HT-29 (cell line): Measurements from ENCODE around the gene ORC5. TPM values are rescaled to one million over a fixed set of nuclear protein-coding genes. Genes with fewer than 3 reads are reported as not detected.
"Not testable (repeated sequence)": the region's sequence is repeated elsewhere in the genome, so short reads cannot be mapped to it uniquely, and the experiment has no call there.

ENCODE experiments used
- DNase-seq: peaks from one replicate; pipeline ENCODE4 v3.0.0-alpha.2; 2015; ENCODE audit warnings: low spot score
- total RNA-seq: library from RNA; depleted of rRNA; stranded (reverse); fragments of >200 nt; shearing (Covaris generic); gene quantifications from 2 replicates; pipeline ENCODE4 v1.2.3, GENCODE V29; 2014; rRNA removed

The ORC5 gene
- 56.5 and 73.6 TPM in 2 replicates for total RNA-seq

DNA sequence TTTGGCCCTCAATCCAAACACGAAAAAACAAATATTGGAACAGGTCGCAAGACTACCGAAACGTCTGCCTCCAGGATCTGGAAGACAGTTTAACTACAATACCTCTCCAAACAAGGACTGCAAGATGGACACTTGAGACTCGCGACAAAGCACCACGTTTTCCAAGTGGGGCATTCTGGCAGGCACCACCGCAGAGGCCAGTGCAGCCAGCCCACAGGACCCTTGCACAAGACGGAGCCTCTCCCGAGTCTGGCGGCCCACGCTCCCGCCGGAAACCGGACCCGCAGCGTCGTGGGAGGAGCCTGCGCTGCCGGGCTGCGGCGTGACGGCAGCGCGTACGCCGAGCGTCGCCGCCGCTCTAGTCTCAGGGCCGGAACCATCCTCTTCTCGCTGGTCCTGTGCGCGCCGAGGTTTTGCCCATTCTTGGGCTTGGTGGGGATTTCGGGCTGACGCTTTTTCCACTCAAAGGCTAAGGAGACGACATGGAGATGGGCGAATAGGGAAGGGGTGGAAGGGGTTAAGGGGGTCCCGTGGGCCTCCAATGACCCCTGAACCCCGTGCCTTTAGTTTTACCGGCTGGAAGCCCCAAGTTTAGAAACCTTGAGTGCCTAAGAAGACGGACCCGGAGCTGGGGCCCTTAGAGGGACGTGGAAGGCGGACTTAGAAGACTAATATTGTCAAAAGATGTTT lies at the start of gene ORC5:
Gene ORC5, minus strand, starts transcription at position 283 of the 690 bp plus-strand sequence. Its CDS starts 109 bp downstream, at position 174.
- peak; percentile 90 for DNase-seq

DNA sequence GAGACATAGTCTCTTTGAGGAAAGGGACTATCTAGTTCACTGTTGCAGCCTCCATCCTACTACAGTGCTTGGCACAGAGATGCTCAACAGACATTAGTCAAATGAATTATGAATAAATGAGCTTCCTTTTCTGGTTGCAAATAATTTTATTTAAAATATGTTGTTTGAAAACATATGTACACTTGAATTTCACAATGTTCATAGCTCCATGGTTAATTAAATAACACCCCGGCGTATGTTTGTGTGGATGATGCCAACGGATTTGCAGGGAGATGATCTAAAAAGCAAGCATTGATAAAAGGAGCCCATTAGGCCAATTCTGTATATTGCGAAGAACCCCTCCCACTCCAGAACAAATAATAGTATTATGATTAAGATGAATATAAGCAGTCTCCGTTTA lies 47.8 kb upstream of the ORC5 start:
- DNase-seq: no peak

DNA sequence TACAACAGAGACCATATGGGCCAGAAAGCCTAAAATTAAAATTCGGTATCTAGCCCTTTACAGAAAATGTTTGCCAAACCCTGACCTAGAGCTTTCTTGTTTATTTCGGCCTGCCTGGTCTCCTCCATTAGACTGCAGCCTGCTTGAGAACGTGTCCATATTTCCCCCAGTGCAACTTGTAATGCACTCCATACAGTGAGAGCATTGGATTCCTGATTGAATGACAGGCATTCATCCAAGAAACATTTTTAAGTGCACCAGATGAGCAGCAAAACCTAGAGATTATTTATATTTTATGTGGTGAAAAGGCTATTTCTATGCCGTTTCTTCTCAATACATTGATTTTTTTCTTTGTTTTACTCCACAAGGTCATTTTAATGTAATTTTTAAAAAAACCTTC lies 47.4 kb upstream of the ORC5 start:
- DNase-seq: no peak

DNA sequence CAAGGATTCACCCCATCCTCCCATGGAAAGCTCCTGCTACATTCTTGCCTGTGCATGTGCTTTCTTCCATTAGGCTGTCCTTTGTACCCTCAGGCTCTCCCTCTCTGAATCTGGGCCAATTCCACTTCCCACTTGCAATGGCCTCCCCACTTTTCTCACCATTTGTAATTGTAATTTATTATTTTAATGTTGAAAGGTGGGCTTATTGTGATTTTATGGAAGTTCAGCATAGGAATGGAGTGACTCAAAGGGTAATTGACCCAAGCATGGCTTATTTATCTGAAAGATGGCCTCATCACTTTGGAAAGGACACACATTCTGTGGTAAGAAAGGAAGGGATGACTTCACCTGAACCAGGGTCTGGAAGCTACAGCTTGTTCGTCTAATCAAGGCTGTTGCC lies 46.9 kb upstream of the ORC5 start:
- DNase-seq: no peak

DNA sequence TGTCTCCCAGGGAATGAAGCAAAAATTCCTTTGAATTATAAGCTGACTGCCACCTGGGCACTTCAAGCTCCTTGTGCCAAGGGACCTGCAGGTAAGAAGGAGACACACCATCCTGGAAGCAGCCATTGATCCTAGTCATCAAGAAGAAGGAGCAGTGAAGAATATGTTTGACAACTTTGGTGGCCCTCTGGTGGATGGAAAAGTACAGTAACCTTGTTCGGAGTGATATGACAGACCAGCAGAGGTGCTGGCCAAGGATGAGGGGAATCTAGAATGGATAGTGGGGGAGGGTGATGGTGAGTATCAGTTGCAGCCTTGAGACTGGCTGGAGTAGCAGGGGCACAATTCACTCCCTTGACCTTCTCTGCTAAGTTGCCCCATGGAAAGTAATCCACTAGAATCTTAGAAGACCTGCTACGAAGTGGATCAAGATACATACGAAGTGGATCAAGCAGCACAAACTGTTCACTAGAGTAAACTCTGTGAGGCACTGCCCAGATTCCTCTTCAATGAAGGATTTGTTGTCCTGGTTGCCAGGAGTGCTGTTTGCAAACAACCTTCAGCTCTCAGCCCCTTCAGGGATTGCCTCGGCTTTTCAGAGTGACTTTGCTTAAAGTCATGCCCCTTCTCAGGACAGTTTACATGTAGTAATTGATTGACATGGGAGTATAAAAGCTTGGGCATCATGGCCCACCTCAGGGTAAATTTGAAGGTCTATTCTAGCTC lies 44.8 kb upstream of the ORC5 start:
- DNase-seq: peak; percentile 65

DNA sequence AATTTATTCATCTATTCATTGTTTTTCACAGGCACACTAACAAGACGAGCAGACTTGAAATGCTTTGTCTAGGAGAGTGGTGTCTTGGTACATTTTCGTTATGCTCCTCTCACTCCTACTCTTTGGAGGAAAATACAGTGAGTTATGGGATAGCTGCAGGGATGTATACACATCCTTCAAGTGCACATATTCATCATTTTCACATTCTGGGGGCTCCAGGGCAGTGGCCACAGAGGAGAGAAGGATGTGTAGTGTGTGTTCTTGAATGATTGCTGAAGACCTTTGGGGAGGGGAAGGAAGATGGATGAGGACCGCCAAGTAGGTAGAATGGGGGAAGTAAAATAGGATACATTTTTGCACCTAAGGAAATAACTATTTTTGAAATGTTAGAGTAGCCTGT lies 34.8 kb upstream of the ORC5 start:
- DNase-seq: no peak

DNA sequence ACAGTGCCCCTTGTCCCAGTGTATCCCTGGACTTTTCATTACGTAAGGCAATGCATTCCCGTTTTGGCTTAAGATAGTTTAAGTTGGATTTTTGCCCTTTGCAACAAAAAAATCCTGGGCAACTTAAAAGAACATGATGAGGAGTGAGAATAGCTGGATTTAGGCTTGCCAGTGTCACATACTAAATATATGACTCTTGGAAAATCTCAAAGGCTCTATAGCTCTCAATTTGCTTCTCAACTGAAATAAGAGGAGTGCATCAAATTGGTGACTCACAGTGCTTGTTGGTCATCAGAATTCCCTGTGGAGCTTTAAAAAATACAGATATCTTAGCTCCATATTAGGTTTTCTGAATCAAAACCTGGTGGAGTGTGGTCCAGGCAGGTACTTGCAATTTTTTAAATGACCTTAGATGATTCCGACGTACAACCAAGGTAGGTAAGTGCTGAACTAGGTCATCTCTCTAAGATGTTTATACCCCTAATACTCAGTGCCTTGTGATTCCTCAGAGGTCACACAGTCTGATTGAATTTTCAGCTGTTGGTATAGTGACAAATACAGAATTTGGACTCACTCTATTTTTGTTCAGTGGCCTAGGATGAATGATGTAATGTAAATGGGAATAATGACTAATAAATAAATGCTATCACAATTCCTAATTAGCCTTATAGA lies 33.9 kb upstream of the ORC5 start:
- DNase-seq: no peak

DNA sequence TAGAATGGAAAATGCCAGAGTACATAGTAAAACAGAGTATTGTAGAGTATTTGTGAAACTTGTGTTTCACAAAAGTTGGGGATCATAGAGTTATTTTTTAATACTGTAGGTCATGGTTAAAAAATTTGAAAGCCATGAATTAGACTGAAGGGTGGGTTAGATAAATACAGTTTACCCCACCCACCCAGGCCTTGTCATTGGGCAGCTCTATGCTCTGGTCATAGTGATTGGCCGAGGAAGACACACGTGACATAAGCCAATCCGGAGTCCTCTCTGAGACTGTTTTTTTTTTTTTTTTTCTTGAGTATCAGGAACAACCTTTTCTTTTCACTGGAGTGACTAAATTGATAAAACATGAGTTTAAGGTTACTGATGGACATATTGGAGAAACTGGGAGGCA lies 33.3 kb upstream of the ORC5 start:
- DNase-seq: no peak

DNA sequence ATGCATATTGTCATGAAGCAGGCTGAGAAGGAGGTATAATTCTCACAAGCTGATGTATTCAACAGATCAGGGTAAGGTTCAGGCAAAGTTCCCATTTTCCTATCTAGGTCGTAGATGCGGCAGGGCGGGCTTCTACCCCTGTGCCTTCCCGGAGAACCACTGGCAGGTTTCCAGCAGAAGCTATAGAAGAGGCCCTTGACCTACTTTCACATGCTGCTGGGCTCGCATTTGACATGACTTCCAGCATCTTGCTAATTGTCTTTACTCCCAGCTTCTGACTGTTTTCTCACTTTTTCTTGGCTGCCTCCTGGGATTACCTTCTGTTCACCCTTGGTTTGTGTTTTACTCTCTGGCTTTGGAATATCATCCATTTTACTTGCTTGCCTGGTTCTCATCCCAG lies 32.6 kb upstream of the ORC5 start:
- DNase-seq: no peak

DNA sequence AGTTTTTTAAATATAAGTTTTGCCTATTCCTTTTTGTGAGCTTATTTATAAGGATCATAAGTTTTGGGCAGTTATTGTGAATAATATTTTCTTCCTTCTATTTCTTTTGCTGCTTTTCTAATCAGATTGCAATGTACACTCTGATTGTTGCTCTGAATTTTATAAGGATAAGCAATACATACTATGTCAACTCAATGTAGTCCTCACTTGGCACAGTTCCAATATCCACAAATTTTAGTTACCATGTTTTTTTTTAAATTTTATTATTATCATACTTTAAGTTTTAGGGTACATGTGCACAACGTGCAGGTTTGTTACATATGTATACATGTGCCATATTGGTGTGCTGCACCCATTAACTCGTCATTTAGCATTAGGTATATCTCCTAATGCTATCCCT lies 27.2 kb upstream of the ORC5 start:
- not testable (repeated sequence) for DNase-seq

DNA sequence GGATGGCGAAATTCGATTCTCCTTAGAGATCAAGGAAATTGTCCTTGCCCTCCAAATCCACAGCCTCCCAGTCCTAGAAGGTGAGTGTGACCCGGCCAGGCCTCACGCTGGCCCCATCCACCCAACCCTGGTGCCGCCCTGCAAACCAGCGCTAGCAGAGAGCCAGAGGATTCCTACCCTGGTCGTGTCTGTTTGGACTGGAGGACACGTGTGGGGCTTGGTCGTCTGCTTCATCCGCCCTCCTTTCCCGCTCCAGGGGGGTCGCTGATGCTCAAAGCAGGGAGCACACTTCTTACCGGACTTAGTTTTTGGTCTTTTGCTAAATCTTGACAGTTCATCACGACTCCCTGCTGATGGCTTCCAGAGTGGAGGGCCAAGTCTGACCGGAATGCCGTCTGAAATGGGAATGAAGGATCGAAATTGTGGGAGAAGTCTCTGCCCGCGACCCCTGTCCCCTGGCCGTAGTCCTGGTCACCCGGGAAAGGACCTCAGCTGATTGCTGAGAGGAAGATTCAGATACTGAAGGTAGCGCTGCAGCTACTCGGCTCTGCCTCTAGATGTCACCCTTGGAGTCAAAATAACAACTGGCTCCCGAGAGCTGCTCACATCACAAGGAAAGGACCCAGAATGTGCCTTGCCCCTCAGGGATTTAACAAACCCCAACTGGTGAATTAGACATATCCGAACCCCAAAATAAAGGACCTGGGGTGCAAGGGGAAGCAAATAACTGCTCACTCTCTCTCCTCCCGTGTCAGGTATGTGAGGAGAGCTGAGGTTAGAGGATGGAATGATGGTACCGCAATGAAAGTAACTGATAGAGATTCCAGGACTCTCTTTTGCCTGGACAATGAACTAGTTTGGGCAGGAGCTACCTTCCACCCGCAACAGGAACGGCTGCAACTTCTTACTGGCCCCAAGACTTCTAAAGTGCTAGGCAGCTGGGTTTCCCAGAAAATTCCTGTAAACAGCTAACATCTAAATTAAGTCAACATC lies 23.5 kb upstream of the ORC5 start:
- peak; percentile 58 for DNase-seq

DNA sequence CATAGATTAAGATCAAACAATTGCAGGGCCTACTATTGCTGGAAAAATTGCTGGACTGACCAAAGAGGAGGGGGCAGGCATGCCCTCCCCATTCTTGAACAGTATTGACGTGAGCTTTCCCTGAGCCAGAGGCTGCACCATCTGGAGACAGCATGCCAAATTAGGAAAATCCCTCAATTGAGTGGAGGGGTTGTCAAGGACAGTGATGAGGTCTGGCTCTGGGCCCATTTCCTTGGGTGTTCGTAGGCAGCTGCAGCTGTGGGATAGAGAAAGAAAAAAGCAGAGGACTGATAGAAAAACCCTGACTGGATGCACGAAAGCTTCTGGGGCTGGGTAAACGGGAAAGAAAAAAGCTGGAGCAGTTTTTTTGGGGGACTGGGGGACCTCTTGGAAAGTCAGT lies 22.8 kb upstream of the ORC5 start:
- DNase-seq: no peak

DNA sequence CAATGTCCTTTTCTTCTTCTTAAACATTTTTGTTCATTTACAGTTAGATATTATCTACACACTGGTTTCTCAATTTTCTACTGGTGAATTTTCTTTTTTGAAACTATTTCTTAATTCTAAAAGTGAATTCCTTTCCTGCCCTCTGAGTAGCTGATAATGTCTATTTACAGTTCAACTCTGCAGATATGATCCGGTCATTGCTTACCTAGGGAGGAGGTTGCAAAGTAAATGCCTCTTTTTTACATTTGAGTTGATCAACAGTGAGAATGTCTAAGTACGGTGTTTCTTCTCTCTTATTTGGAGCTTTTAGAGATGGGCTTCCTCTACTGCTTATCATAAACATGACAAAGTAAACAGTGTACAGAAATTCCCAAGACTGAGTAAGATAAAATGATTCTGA lies 20.6 kb upstream of the ORC5 start:
- no peak for DNase-seq

DNA sequence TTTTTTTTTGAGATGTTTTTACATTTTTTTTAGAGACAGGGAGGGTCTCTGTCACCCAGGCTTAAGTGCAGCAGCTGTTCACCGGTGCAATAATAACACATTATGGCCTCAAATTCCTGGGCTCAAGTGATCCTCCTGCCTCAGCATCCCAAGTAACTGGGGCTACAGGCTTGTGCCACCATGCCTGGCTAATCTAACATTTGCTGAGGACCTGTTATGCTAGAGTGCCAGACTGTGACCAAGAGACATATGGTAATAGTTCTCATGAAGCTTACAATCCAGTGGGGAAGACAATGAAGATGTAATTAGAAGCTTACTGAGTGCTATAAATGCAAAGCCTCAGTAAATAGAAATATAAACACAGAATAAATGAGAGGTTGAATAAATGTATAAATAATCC lies 17.6 kb upstream of the ORC5 start:
- no peak for DNase-seq

DNA sequence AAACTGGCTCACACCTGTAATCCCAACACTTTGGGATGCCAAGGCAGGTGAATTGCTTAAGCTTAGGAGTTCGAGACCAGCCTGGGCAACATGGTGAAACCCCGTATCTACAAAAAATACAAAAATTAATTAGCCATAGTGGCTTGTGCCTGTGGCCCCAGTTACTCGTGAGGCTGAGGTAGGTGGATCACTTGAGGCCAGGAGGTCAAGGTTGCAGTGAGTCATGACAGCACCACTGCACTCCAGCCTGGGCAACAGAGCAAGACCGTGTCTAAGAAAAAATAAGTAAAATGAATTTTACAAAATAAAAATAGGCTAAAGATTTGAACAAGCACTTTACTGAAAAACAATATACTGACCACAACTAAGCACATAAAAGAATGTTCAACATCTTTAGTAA lies 9.8 kb upstream of the ORC5 start:
- DNase-seq: no peak

DNA sequence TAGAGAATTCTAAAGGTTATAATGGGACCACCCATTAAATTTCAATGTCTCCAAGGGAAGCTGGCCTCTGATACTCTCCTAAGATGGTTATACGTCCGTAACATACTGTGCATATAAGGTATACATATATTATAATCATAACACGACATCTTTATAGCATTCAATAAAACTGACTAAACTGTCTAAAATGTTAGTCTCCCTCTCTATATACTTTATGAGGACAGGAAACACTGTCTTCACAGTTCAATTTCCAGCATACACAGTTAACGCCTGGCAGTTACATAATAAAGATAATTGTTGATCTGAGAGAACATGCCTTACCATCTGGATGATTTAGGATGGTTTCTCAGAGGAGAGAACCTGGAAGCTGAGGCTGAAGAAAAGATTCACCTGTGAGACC lies 1.2 kb upstream of the ORC5 start:
- no peak for DNase-seq

DNA sequence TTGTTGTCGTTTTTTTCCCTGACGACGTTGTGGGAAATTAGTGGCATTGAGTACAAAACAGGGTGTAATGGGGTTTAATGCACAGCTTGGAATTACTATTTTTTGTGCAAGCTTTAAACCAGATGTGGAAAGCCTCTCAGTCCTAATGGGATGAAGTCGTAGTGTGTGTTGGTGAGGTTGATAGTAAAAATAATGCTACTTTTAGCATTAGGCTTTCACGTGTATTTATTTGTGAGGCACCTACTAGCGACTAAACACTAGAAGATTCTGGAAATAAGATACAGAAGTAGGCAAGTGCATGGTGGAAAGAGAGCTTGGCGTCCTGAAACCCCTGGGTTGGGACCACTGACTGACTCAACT lies 588 bp upstream of the ORC5 start:
- DNase-seq: no peak

DNA sequence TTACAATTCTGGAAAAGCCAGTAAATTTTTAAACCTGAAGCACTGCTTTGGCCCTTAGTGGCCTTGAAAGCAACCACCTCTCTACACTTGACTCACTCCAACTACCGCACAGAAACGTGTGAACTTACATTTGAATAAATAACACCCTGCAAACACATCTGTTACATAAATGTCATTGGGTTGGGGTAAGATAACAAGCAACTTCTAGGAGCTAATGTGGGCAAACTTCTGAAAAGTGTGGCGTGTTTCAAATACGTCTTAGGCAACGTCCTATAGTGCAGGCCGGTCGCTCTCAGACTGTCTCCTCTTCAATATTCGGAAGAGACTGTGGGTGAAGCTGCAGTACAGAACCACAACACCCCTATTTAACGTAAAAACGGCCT lies 474 bp downstream of the ORC5 start:
- DNase-seq: peak; percentile 59

DNA sequence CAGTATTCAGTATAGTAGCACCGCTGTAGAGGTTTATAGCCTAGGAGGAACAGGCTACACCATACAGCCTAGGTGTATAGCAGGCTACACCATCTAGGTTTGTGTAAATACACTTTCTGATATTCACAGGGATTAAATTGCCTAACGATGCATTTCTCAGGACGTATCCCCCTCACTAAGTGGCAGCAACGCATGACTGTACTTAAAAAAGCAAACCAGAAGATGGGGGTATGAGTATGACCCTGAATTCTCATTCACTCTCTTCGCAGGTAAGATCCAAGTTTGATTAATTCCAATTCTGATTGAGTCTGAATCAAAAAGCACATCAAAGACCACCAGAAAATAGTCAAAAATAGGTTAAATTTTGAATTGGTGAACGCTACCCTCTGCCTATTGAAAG lies 972 bp downstream of the ORC5 start:
- DNase-seq: peak; percentile 9

DNA sequence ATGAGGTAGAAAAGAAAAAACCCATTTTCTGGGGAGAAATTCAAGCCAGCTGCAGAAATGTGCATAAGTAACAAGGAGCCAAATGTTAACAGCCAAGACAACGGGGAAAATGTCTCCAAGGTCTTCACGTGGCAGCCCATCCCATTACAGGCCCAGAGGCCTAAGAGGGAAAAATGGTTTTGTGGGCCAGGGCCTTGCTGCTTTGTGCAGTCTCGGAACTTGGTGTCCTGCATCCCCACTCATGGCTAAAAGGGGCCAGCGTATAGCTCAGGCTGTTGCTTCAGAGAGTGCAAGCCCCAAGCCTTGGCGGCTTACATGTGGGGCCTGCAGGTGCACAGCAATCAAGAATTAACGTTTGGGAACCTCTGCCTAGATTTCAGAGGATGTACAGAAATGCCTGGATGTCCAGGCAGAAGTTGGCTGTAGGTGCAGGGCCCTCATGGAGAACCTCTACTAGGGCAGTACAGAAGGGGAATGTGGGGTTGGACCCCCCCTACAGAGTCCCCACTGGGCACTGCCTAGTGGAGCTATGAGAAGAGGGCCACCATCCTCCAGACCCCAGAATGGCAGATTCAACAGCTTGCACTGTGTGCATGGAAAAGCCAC lies 9.0 kb downstream of the ORC5 start:
- no peak for DNase-seq

DNA sequence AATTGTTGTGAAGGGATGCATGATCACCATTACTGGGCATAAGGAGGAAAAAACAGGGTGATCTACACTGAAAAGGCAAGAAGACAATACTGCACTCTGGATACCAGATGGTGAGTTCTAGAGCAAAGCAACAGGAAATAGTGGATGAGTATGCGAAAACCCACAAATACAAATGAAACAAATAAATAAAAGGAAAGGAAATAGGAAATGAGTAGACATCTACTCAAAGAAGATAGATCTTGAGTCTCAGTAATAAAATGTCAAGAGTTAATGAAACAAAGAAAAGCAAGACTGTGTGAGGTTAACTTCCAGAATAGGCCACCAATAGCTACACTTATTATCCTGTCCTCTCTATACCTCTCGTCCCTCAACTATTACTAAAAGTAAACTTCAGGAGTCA lies 11.7 kb downstream of the ORC5 start:
- DNase-seq: no peak
